Endothelial cell of coronary artery (primary cell): ENCODE data around the gene SETDB1. TPM values are rescaled to one million over a fixed set of nuclear protein-coding genes. Genes with fewer than 3 reads are reported as not detected.

ENCODE experiments used
- total RNA-seq: library from RNA; depleted of rRNA; stranded (reverse); fragments of >200 nt; gene quantifications from 2 replicates; pipeline ENCODE4 v1.2.3, GENCODE V29; 2014

Gene SETDB1
- total RNA-seq: 34.0 and 35.1 TPM in 2 replicates

DNA sequence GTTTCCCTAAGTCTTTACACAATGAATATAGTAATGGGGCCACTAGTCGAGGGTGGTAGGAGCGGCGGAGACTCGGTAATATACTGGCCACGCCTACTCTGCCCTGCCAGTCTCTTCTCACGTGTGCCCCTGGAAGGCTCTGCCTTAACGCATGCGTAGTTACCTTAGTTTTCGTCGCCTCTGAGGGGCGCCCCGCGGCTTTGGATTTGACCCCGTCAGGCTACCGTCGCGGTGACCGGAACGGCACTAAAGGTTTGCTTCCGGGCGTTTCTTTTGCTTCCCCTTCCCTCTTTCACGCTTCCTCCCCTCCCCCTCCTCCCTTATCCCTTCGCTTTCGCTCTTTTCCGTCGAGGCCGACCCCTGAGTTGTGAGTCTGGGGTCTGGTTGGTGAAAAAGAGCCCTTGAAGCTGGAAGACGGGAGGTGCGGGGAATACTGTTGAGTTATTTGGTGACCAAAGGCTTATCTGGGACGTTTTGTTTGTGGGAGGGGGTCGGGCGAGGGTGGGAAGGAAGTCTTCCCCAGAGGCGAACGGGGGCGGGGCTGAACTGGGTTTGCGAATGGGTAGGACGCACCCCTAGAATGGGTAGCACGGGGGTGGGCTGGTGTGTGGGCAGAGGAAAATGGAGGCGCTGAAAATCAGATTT is at the start of gene SETDB1:
Gene SETDB1, plus strand, starts transcription at position 267 of the 645 bp plus-strand sequence. CDS start 1,352 bp downstream, outside the sequence.

DNA sequence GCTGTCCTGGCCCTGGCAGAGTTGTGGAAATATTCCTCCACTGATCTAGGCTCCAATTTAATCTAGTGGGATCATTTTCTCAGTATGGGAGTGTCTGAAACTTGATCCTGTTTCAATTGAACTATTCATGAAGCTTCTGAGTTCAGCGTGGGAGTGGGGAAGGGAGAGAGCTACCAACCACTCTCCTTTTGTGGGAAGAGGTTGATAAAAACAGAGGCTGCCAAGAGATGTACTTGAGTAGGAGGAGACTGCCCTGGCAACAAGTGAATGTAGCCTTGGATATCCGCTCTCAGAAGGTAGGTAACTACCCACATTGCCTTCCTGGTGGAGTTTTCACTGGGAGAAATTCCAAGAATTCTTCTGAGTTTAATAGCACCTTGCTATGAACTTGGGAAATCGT is 39.1 kb upstream of the SETDB1 start, which contains the start of gene CTXND2:
Gene CTXND2, plus strand, starts transcription at position 119 of the 400 bp plus-strand sequence. CDS start 25,179 bp downstream, outside the sequence.

DNA sequence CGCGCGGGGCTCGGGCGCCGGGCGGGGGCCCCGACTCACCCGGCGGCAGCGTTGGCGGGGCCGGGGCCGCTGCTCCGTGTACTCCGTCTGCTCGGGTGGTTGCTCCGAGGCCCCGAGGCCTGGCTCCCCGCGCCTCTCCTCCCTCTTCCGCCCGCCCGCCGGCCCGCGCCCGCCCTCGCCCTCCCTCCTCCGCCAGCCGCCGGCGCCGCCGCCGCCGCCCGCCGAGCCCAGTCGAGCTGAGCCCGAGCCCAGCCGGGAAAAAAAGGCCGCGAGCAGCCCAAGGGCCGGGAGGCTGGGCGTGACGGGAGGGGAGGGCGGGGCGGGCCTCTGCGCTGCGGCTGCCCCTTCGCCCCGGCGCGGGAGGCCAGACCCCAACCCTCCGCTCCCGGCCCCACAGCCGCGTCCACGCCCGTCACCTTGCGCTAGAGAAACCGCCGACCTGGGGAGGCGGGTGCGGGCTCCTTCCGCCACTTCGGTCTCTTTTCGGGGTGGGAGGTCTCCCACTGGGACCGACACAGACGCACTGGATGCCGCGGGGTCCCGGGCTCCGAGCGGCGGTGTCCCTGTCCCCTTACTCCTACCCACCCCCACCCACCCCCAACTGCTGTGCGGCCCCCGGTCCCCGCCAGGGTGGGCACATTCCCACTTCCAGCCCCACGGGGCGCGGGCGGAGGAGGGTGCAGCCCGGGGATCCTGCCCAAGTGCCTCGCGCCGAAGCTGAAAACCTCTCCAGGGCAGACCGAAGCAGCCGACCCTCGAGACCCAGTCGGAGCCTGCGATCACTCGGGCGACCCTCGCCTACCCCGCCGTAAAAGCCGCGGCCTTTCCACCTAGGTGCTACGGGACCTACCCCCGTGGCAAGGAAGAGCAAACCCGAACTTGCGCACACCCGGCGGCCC is 48.7 kb downstream of the SETDB1 start, which contains the start of gene CERS2:
Gene CERS2, minus strand, starts transcription at position 256 of the 899 bp plus-strand sequence. CDS start 5,745 bp downstream, outside the sequence.

GRCh38 chr1:150981805-150982712 is 55.9 kb downstream of the SETDB1 start, which contains the start of gene ANXA9:
ANXA9 (plus strand) TSS chr1:150982292; CDS start chr1:150983106, 814 bp downstream.

DNA sequence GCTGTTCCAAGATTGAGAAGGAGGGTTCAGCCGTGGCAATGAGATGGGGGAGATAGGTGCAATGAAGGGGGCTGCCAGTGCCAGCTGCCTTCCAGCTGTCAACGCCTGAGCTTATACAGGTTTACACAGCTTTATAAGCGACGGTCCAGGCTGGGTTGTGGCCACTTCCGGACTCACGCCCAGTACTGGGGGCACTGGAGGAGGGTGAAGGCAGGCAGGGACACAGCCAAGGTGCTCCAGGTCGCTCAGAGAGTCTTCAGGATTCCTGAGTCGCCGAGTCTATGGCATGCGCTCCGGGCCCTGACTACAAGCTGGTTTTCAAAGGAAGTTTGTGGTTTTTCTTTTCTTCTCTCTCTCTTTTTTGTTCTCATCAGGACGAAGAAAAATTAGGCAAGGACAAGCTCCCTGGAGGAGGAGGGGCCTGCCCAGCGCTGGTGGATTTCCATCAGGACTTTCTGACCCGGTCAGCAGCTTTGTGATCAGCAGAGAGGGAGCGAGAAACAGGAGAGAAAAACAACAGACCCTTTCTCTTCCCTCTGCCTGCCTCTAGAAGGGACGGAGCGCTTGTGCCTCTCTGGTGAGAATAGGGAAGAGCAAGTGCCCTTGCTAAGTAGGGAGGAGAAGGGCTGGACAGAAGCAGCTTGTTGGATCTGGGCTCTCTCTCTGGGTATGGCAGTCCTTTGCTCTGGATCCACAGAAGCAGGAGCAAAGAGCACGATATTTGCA is 80.3 kb downstream of the SETDB1 start, which contains the start of gene MINDY1:
Gene MINDY1, minus strand, starts transcription at position 576 of the 726 bp plus-strand sequence. CDS start 4,285 bp downstream, outside the sequence.

DNA sequence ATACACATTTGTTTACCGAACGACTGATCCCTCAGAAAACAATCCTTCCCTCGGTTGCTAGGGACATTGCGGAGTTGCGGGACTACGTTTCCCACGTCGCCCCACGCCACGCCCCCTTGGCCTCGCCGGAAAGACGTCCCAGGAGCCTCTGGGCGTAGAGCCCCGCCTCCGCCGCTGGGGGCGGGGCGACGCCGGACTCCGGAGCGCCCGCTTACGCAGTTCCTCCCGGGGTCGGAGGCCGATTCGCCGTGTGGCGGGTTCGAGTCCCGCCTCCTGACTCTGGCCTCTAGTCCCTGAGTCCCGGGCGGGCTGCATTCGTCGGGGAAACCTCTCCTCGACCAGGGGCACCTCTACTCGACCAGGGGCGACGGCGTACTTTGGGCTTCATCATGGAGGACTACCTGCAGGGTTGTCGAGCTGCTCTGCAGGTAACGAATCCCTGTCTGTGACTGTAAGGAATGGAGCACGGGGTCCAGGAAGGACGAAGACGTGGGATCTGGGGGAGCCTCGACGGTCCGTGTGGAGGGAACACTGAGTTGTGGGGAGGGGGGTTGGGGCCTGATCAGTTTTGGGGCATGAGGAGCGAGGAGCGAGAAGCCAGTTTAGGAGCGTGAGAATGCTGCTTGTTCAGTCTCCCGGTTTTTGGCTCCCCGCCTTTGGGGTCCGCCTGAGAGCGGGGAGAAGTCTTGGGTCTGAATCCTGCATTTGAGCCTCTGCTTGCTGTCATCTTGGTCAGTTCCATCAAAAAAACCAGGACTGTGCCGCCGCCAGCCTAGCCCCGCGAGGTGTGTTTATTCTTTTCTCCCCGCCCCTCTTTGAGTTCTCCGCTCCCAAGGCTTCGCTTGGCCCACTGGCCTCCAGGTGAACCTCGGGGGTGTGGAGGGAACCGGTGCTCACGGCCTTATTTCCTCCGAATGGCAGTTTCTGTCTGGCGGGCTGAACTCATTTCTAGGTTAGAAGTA is 82.4 kb downstream of the SETDB1 start, which contains the start of gene PRUNE1:
Gene PRUNE1, plus strand, starts transcription at position 206 of the 962 bp plus-strand sequence. Its CDS starts 184 bp downstream, at position 390.

Other genes with a start within 250 kb of the SETDB1 start
- gene GOLPH3L, start 229.2 kb upstream of the SETDB1 start, total RNA-seq: 14.0 and 14.7 TPM in 2 replicates
- gene HORMAD1, start 205.5 kb upstream of the SETDB1 start, total RNA-seq: not detected in 2 replicates
- gene CTSS, start 160.6 kb upstream of the SETDB1 start, total RNA-seq: 10.6 and 12.9 TPM in 2 replicates
- 2.3 and 3.2 TPM in 2 replicates for gene CTSK, start 118.1 kb upstream of the SETDB1 start, total RNA-seq
- 16.7 and 26.8 TPM in 2 replicates for gene ARNT, start 49.8 kb upstream of the SETDB1 start, total RNA-seq
- not detected in 2 replicates for gene CTXND2, start 39.2 kb upstream of the SETDB1 start, total RNA-seq
- gene CERS2, start 48.5 kb downstream of the SETDB1 start, total RNA-seq: 65.1 and 87.3 TPM in 2 replicates
- not detected in 2 replicates for gene ANXA9, start 55.9 kb downstream of the SETDB1 start, total RNA-seq
- gene MINDY1, start 80.5 kb downstream of the SETDB1 start, total RNA-seq: 5.7 and 10.5 TPM in 2 replicates
- gene PRUNE1, start 82.1 kb downstream of the SETDB1 start, total RNA-seq: 3.1 and 5.5 TPM in 2 replicates
- under 0.01 and 0.09 TPM in 2 replicates for gene BNIPL, start 110.2 kb downstream of the SETDB1 start, total RNA-seq
- gene C1orf56, start 121.4 kb downstream of the SETDB1 start, total RNA-seq: 0.81 and 1.3 TPM in 2 replicates
- gene CDC42SE1, start 133.3 kb downstream of the SETDB1 start, total RNA-seq: 56.3 and 58.8 TPM in 2 replicates
- 1.8 and 4.8 TPM in 2 replicates for gene MLLT11, start 134.0 kb downstream of the SETDB1 start, total RNA-seq
- gene GABPB2, start 144.4 kb downstream of the SETDB1 start, total RNA-seq: 6.6 and 8.6 TPM in 2 replicates
- gene SEMA6C, start 220.3 kb downstream of the SETDB1 start, total RNA-seq: 8.9 and 11.3 TPM in 2 replicates
- gene TNFAIP8L2, start 230.3 kb downstream of the SETDB1 start, total RNA-seq: not detected in 2 replicates
- 2.9 and 4.8 TPM in 2 replicates for gene LYSMD1, start 239.5 kb downstream of the SETDB1 start, total RNA-seq
- 20.8 and 21.0 TPM in 2 replicates for gene SCNM1, start 239.8 kb downstream of the SETDB1 start, total RNA-seq
- gene TMOD4, start 249.6 kb downstream of the SETDB1 start, total RNA-seq: 0.28 and 0.36 TPM in 2 replicates